Measurements from ENCODE around the gene AEBP1. TPM values are rescaled to one million over a fixed set of nuclear protein-coding genes. Genes with fewer than 3 reads are reported as not detected.

The AEBP1 gene
- total RNA-seq, 1 donor = 148 TPM

- no peak for TF ChIP-seq CTCF (IDR thresholded peaks at IDR 0.05; ENCODE audit: insufficient read depth, low read depth, low read length)
- H3K4me3 ChIP-seq (ENCODE audit: low read depth, low read length) = no peak overlapping the region
- no peak for DNase-seq (ENCODE audit: low read depth)
Measured at GRCh38 chr7:44059219-44060090, 44.7 kb upstream of the AEBP1 start.

- no peak overlapping the region for H3K4me3 ChIP-seq (ENCODE audit: low read depth, low read length)
- no peak for DNase-seq (ENCODE audit: low read depth)
- no peak for TF ChIP-seq CTCF (IDR thresholded peaks at IDR 0.05; ENCODE audit: insufficient read depth, low read depth, low read length)
Measured at GRCh38 chr7:44060091-44060947, 43.8 kb upstream of the AEBP1 start.

GRCh38 chr7:44060948-44061644 is 43.0 kb upstream of the AEBP1 start:
- no peak overlapping the region for H3K4me3 ChIP-seq (ENCODE audit: low read depth, low read length)
- no peak for TF ChIP-seq CTCF (IDR thresholded peaks at IDR 0.05; ENCODE audit: insufficient read depth, low read depth, low read length)
- no peak for DNase-seq (ENCODE audit: low read depth)

- TF ChIP-seq CTCF (IDR thresholded peaks at IDR 0.05; ENCODE audit: insufficient read depth, low read depth, low read length) = no peak
- no peak for DNase-seq (ENCODE audit: low read depth)
Measured at GRCh38 chr7:44061645-44062179, 42.4 kb upstream of the AEBP1 start.

GRCh38 chr7:44062180-44062902 is 41.8 kb upstream of the AEBP1 start:
- TF ChIP-seq CTCF (IDR thresholded peaks at IDR 0.05; ENCODE audit: insufficient read depth, low read depth, low read length) = no peak
- DNase-seq (ENCODE audit: low read depth) = no peak
- no peak overlapping the region for H3K4me3 ChIP-seq (ENCODE audit: low read depth, low read length)

More at GRCh38 chr7:44061645-44062179, 42.4 kb upstream of the AEBP1 start:
- H3K4me3 ChIP-seq (ENCODE audit: low read depth, low read length) = no peak overlapping the region

GRCh38 chr7:44062903-44063295 is 41.2 kb upstream of the AEBP1 start:
- no peak for DNase-seq (ENCODE audit: low read depth)
- no peak for TF ChIP-seq CTCF (IDR thresholded peaks at IDR 0.05; ENCODE audit: insufficient read depth, low read depth, low read length)
- H3K4me3 ChIP-seq (ENCODE audit: low read depth, low read length) = no peak overlapping the region
